ENCODE results near the gene NKAIN2.

The NKAIN2 gene

DNA sequence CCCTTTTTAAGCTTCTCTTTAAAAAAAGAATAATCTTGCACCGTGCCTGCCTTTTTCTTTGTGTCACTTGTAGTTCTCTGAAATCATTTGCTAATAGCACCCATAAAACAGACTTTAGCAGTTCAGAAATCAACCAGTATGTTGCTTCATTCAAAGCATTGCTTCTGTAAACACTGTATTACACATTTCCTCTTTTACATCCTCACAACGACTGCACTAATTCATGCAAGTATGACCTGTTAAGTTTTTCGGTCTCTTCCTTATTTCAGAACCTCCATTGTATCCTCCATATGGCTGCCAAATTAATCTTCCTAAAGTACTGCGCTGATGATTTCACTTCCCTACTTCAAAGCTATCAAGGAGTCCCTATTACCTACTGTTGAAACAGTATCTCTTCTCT, 1015.7 kb downstream of the NKAIN2 start:
- no peak for DNase-seq (ENCODE audit: low read depth, low spot score)

GRCh38 chr6:124822204-124822613, 1018.5 kb downstream of the NKAIN2 start:
- no peak for DNase-seq (ENCODE audit: low read depth, low spot score)

GRCh38 chr6:124822721-124823120, 1019.1 kb downstream of the NKAIN2 start:
- DNase-seq (ENCODE audit: low read depth, low spot score) = no peak

- DNase-seq (ENCODE audit: low read depth, low spot score) = no peak
Observed at GRCh38 chr6:124823240-124824111, 1019.8 kb downstream of the NKAIN2 start.

DNA sequence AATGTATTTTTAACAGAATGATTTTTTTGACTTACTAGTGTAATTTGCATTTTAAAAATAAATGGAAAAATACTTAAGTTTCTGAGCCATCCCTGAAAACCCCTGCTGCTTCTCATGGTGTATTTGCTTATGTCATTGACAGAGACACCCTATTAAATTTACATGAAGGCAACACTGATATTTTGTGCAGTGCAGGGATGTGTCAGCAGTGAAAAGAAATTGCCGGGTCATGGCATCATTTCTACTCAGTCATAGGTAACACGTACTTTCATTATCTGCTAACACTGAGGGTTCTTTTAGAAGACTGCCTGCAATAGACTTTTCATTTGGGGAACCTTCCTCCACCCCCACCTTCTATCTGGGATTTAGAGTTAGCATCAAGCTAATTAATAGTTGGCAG, 1021.9 kb downstream of the NKAIN2 start:
- no peak for DNase-seq (ENCODE audit: low read depth, low spot score)

GRCh38 chr6:124829822-124830221, 1026.2 kb downstream of the NKAIN2 start:
- DNase-seq (ENCODE audit: low read depth, low spot score) = no peak

DNA sequence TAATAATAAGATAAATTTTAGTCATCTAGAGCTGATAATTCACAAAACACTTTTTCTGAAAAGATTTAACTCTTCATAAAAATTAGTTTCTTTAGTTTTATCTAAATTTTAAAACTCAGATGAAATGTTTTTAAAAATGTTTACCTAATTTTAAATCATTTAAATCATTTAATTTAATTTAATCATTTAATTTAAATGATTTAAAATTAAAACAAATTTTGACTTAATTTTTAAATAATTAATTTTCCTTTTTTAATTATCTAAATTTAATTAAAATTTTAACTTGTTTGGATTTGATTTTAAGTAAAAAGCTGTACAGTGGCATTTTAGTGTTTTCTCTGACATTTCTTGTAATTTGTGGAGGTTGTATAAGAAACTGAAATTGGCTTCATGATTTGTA, 1026.8 kb downstream of the NKAIN2 start:
- no peak for DNase-seq (ENCODE audit: low read depth, low spot score)

GRCh38 chr6:124854338-124854922, 1050.8 kb downstream of the NKAIN2 start:
- DNase-seq (ENCODE audit: low read depth, low spot score) = no peak

DNA sequence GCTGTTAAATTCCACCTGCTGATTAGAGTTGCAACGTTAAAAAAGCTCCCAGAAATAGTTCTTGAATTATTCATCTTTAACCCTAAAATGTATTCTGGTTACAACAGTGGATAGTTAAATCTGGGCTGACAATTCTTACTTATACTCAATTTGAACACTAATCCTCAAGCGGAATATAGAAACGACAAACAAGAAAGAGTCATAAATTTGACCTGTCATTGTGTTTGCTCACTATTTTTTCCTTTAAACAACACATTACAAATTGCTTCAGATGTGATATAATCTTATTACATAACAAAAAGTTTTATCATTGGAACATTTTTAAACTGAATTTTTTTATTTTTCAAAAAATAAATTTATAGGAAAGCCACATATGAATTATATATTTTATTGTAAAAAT, 1054.1 kb downstream of the NKAIN2 start:
- DNase-seq (ENCODE audit: low read depth, low spot score) = no peak

- no peak for DNase-seq (ENCODE audit: low read depth, low spot score)
Observed at GRCh38 chr6:124858564-124858963, 1054.9 kb downstream of the NKAIN2 start.

- DNase-seq (ENCODE audit: low read depth, low spot score) = no peak
Observed at GRCh38 chr6:124859366-124859765, 1055.7 kb downstream of the NKAIN2 start.

DNA sequence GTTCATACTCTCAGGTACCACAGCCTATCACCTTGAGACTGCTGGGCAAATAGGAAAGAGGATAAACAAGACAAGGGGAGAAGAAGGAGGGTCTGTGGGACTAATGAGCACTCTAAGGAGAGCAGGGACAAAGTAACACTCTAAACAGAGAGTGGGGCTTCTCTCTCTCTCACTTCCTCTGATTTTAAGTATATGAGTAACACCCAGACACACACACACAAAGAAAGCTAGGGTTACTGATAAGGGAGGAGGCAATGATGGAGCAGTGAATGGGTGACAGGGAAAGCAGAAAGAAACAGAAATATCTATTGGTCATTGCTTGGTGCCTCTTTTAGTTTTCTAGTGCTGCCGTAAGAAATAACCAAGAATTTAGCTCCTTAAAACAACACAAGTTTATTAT, 1062.4 kb downstream of the NKAIN2 start:
- DNase-seq (ENCODE audit: low read depth, low spot score) = no peak

DNA sequence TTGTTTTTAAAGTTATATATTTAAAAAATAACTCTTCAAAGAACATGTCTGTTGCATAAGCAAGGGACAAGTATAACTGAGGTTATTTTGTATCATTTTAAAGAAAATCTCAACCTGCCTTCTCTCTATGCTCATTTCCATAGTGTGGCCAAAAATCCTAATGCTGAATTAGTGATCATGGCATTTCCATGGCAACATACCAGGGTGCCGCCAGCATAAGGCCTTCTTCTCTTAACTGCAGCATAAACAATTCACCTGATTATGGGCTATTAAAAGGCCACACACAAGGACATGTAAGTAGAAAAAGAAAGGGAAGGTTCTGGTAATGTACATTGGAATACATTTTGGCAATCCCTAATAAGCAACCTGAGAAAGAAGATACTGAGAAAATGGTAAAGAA, 1063.5 kb downstream of the NKAIN2 start:
- DNase-seq (ENCODE audit: low read depth, low spot score) = no peak

- DNase-seq (ENCODE audit: low read depth, low spot score) = no peak
Observed at GRCh38 chr6:124868481-124868880, 1064.8 kb downstream of the NKAIN2 start.

- DNase-seq (ENCODE audit: low read depth, low spot score) = no peak
Observed at GRCh38 chr6:124869416-124869815, 1065.8 kb downstream of the NKAIN2 start.

- DNase-seq (ENCODE audit: low read depth, low spot score) = no peak
Observed at GRCh38 chr6:124870611-124871459, 1067.2 kb downstream of the NKAIN2 start.

GRCh38 chr6:124872361-124873065, 1068.8 kb downstream of the NKAIN2 start:
- no peak for DNase-seq (ENCODE audit: low read depth, low spot score)

DNA sequence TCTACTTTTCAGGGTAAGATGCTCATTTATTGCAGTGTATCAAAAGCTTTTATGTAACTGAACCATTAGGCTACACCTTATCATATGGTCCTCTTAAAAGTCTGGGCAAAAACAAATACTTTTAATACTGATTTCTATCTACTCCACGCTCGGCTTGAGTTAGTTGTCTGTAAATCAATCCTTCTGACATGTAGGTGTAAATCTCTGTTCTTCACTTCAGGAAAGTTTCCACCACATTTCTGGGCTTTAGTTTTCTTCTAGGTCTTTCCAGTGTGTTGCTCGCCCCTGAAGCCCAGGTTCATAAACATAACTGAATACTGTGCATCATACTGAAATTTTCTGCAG, 1069.4 kb downstream of the NKAIN2 start:
- no peak for DNase-seq (ENCODE audit: low read depth, low spot score)

All from activated CD4-positive, CD25-positive, alpha-beta regulatory T cell treated with anti-CD3 and anti-CD28 coated beads, Interleukin-2, amount 50 U/mL, for 16 hours (primary cell).